Natural killer cell (primary cell): ENCODE measurements around the gene ADGRE3. TPM values are rescaled to one million over a fixed set of nuclear protein-coding genes. Genes with fewer than 3 reads are reported as not detected.

ENCODE experiments used
- ATAC-seq, 3 donors: fragments of 150-1000 bp in 2 of 3; fragments of 200-7000 bp in 1 of 3; cut with Tn5 transposase; 1 replicate in 1 of 3; 2 replicates in 2 of 3; pipeline ENCODE4 v1.10.0; 2021; ENCODE audit warnings: mild to moderate bottlenecking in 2 of 3, moderate library complexity in 2 of 3
- DNase-seq, 2 donors: peaks; one replicate each; pipeline versions ENCODE4 v3.0.0 to v3.0.0-alpha.2; 2013 to 2021; ENCODE audit warnings: mixed read lengths in 1 of 2
- H3K27ac ChIP-seq: one replicate; pipeline ENCODE4 v1.5.1; 2013; ENCODE audit warnings: mild to moderate bottlenecking, low read length
- H3K27me3 ChIP-seq: one replicate; pipeline ENCODE4 v1.6.1; 2013; ENCODE audit warnings: low read length; ENCODE audit not compliant: control insufficient read depth, insufficient read depth
- H3K36me3 ChIP-seq: one replicate; pipeline ENCODE4 v1.6.1; 2013; ENCODE audit warnings: low read length; ENCODE audit not compliant: control insufficient read depth, insufficient read depth
- H3K4me1 ChIP-seq: one replicate; pipeline ENCODE4 v1.6.1; 2013; ENCODE audit warnings: low read length; ENCODE audit not compliant: control insufficient read depth, insufficient read depth
- H3K4me3 ChIP-seq: one replicate; pipeline ENCODE4 v1.5.1; 2013; ENCODE audit warnings: low read length
- H3K9me3 ChIP-seq: one replicate; pipeline ENCODE4 v1.6.1; 2013; ENCODE audit warnings: low read length; ENCODE audit not compliant: control insufficient read depth, insufficient read depth
- H3K27ac Mint-ChIP-seq, 2 donors: one replicate each; pipeline ENCODE4 v1.8.0; 2022; ENCODE audit warnings: mild to moderate bottlenecking in 2 of 2, mixed read lengths in 2 of 2, moderate library complexity in 1 of 2
- H3K27me3 Mint-ChIP-seq, 2 donors: one replicate each; pipeline ENCODE4 v1.8.0; 2022; ENCODE audit warnings: low read depth in 2 of 2, mixed read lengths in 2 of 2
- H3K36me3 Mint-ChIP-seq: one replicate; pipeline ENCODE4 v1.8.0; 2022; ENCODE audit warnings: mixed read lengths
- H3K4me1 Mint-ChIP-seq, 2 donors: one replicate each; pipeline ENCODE4 v1.8.0; 2022; ENCODE audit warnings: mixed read lengths in 2 of 2
- H3K4me3 Mint-ChIP-seq: one replicate; pipeline ENCODE4 v1.8.0; 2022; ENCODE audit warnings: mild to moderate bottlenecking, moderate library complexity, mixed read lengths
- H3K9me3 Mint-ChIP-seq, 2 donors: one replicate each; pipeline ENCODE4 v1.8.0; 2022; ENCODE audit warnings: mixed read lengths in 2 of 2
- whole genome bisulfite sequencing: methylation state at CpG from one replicate; pipeline ENCODE4 v1.1.7; 2013; ENCODE audit warnings: missing lambda C conversion rate; ENCODE audit not compliant: insufficient coverage; 5-methylcytosine and 5-hydroxymethylcytosine counted together
- intact Hi-C: fragments of 100-400 bp; cut with micrococcal nuclease; formaldehyde crosslinking; loops from one replicate; pipeline ENCODE4 v1.14.2; 2022
- total RNA-seq, 4 donors: library from RNA; stranded (reverse); fragments of 120-200 nt in 1 of 4; gene quantifications; one replicate each; pipeline versions ENCODE4 v1.2.3 to v1.2.4, GENCODE V29; 2013 to 2022
- TF ChIP-seq, protein P1 (sequence below): fragments of 200-600 bp; IDR thresholded peaks from one replicate; pipeline ENCODE4 v1.8.0; 2022; ENCODE audit warnings: antibody characterized with exemption

The ADGRE3 gene
- total RNA-seq, 3 donors from 2014 or later (not counting 1 experiment from before 2014, with no cell fraction given), result 0.59 to 9.1 (median 1.0) TPM

DNA sequence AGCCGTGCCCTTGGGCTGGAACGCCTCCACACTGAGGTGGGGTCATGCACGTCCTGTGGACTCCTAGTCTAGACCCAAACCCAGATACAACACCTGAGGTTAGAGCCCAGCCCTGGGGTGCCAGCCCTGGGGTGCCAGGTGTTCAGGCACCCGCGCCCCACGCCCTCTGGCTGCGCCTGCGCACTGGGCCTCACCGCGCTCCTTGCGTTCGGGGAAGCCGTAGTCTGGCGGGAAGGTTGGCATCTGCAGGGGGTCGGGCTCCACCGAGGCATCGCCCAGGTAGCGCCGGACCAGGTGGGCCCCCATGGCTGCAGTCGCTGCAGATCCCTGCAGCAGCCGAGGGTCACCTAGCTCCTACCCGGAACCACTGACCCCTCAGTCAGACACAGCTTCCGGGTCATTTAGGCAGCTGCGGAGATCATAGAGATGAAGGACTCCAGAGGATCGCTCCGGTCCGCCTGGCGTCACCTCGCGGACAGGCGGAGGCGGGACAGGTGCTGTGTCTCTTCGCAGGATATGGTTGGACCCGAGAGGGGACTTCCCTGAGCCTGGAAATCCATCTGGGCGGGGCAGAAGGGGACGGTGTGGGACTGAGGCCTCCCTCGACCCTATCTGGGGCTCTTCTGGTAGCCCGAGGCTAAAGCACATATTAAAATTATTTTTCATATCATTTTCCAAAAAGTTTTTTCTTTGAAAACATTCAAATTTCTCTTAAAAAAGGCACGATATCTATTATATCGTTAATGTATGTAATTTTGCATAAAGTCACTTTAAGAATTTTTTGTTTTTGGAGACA is 102.8 kb downstream of the ADGRE3 start, which contains the start of gene NDUFB7:
Gene NDUFB7 (minus strand): TSS at position 372 of the 796 bp plus-strand sequence. CDS start 66 bp downstream, at position 306.
- H3K4me3 ChIP-seq, result peak within 1 kb of the TSS; percentile 82
- H3K27ac Mint-ChIP-seq, result peak within 1 kb of the TSS; percentile 87 to 89
- H3K4me1 Mint-ChIP-seq, result peaks cover 32 to 43% of the 10 kb centered on the region in 2 donors
- peak within 1 kb of the TSS; percentile 21 for H3K27ac ChIP-seq
- no peaks in the 10 kb centered on the region for H3K36me3 Mint-ChIP-seq
- peak within 1 kb of the TSS; percentile 96 for H3K4me3 Mint-ChIP-seq
- ATAC-seq (peak; percentile 96 to 99 (median 97)), DNase-seq (peak; percentile 83 to 97)
- no peaks in the 10 kb centered on the region for H3K9me3 Mint-ChIP-seq
- WGBS, result under 1% methylated on average over 37 of the region's 40 CpGs
- no peaks in the 10 kb centered on the region for H3K9me3 ChIP-seq
- no peaks in the 10 kb centered on the region for H3K27me3 ChIP-seq
- H3K27me3 Mint-ChIP-seq, result no peaks in the 10 kb centered on the region
- H3K4me1 ChIP-seq, result peaks cover 53% of the 10 kb centered on the region
- TF ChIP-seq, protein P1, sequence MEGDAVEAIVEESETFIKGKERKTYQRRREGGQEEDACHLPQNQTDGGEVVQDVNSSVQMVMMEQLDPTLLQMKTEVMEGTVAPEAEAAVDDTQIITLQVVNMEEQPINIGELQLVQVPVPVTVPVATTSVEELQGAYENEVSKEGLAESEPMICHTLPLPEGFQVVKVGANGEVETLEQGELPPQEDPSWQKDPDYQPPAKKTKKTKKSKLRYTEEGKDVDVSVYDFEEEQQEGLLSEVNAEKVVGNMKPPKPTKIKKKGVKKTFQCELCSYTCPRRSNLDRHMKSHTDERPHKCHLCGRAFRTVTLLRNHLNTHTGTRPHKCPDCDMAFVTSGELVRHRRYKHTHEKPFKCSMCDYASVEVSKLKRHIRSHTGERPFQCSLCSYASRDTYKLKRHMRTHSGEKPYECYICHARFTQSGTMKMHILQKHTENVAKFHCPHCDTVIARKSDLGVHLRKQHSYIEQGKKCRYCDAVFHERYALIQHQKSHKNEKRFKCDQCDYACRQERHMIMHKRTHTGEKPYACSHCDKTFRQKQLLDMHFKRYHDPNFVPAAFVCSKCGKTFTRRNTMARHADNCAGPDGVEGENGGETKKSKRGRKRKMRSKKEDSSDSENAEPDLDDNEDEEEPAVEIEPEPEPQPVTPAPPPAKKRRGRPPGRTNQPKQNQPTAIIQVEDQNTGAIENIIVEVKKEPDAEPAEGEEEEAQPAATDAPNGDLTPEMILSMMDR, result peak; percentile 78
- H3K36me3 ChIP-seq, result peaks cover 9% of the 10 kb centered on the region
- intact Hi-C loops, result loop anchor here (5.0 kb wide), 1 partner anchor 315 kb away; the partner anchor contains the start of gene OR7A17

DNA sequence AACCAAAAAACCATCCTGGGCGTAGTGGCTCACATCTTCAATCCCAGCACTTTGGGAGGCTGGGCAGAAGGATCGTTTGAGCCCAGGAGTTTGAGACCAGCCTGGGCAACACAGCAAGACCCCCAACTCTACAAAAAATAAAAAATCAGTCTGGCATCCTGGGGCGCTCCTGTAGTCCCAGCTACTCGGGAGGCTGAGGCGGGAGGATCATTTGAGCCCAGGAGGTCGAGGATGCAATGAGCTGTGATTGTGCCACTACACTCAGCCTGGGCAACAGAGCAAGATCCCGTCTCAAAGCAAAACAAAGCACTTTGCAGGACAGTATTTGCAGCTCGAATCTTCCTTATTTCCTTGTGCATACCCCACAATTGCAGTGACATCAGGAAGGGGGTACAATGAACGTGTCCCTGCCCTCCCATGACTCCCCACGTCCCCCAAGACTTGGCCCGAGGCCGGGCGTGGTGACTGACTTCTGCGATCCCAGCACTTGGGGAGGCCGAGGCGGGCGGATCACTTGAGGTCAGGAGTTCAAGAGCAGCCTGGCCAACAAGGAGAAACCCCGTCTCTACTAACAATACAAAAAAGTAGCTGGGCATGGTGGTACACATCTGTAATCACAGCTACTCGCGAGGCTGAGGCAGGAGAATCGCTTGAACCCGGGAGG is 103.6 kb downstream of the ADGRE3 start:
- H3K27ac Mint-ChIP-seq, result peak overlapping the region; percentile 87 to 89
- H3K4me3 ChIP-seq, result peak overlapping the region; percentile 82
- H3K4me3 Mint-ChIP-seq, result peak overlapping the region; percentile 96
- intact Hi-C loops, result loop anchor here (5.0 kb wide), 1 partner anchor 316 kb away; the partner anchor contains the start of gene OR7A17
- H3K36me3 ChIP-seq, result peaks cover 9% of the 10 kb centered on the region
- TF ChIP-seq, protein P1, result no peak
- H3K27me3 Mint-ChIP-seq, result no peaks in the 10 kb centered on the region
- WGBS, result 57% methylated on average over 22 of the region's 22 CpGs
- DNase-seq, result no peak
- no peaks in the 10 kb centered on the region for H3K27me3 ChIP-seq
- peak overlapping the region; percentile 21 for H3K27ac ChIP-seq
- ATAC-seq, result no peak
- no peaks in the 10 kb centered on the region for H3K36me3 Mint-ChIP-seq
- H3K9me3 Mint-ChIP-seq, result no peaks in the 10 kb centered on the region
- no peaks in the 10 kb centered on the region for H3K9me3 ChIP-seq
- H3K4me1 ChIP-seq, result peaks cover 60% of the 10 kb centered on the region
- H3K4me1 Mint-ChIP-seq, result peaks cover 33 to 51% of the 10 kb centered on the region in 2 donors

Other genes with a start within 250 kb of the ADGRE3 start
- 100 to 1,000 TPM; 323 to 351 (median 350) TPM for gene PKN1, start 241.5 kb downstream of the ADGRE3 start, total RNA-seq
- under 1 TPM in 2 of 3 donors, not detected in 1; 0.35 to 0.73 TPM for gene PTGER1, start 199.5 kb downstream of the ADGRE3 start, total RNA-seq
- 10 to 100 TPM; 25.3 to 34.5 (median 31.4) TPM for gene GIPC1, start 178.7 kb downstream of the ADGRE3 start, total RNA-seq
- gene DNAJB1, start 156.4 kb downstream of the ADGRE3 start, total RNA-seq, result 100 to 1,000 TPM; 148 to 238 (median 192) TPM
- 100 to 1,000 TPM; 123 to 158 (median 131) TPM for gene TECR, start 145.2 kb downstream of the ADGRE3 start, total RNA-seq
- gene NDUFB7, start 102.8 kb downstream of the ADGRE3 start, total RNA-seq, result 100 to 1,000 TPM in 2 of 3 donors, 10 to 100 TPM in 1; 97.1 to 120 (median 108) TPM
- 1 to 10 TPM in 1 of 3 donors, under 1 TPM in 2; 0.18 to 1.5 (median 0.45) TPM for gene CLEC17A, start 91.8 kb downstream of the ADGRE3 start, total RNA-seq
- gene ZNF333, start 15.2 kb upstream of the ADGRE3 start, total RNA-seq, result 10 to 100 TPM; 25.9 to 37.9 (median 31.6) TPM
- 10 to 100 TPM in 2 of 3 donors, 1 to 10 TPM in 1; 6.1 to 37.0 (median 20.3) TPM for gene ADGRE2, start 103.7 kb upstream of the ADGRE3 start, total RNA-seq
- gene OR7A5, start 160.3 kb upstream of the ADGRE3 start, total RNA-seq, result not detected
- not detected for gene OR7C1, start 160.3 kb upstream of the ADGRE3 start, total RNA-seq
- gene OR7A10, start 174.1 kb upstream of the ADGRE3 start, total RNA-seq, result not detected
- gene OR7A17, start 211.3 kb upstream of the ADGRE3 start, total RNA-seq, result not detected